HEK293 (cell line): Measurements from ENCODE around the gene TMEM243.

ENCODE experiments used
- CTCF ChIA-PET: fragments of 350-600 bp; formaldehyde crosslinking; extraction: SDS; loops from one replicate; lab custom pipeline; 2021; ENCODE audit warnings: antibody characterized with exemption; lab: Yijun Ruan, JAX
- POLR2A ChIA-PET: fragments of 300-600 bp; formaldehyde crosslinking; extraction: SDS; loops from one replicate; lab custom pipeline; 2020; ENCODE audit warnings: antibody characterized with exemption, inconsistent platforms; lab: Yijun Ruan, JAX
- H3K27ac ChIP-seq: fragments of 200-500 bp; sonication (Bioruptor generic); 2 replicates; pipeline ENCODE4 v1.5.1; 2014; ENCODE audit warnings: low read depth, low read length, control low read depth, inconsistent platforms; ENCODE audit errors: extremely low read depth
- H3K36me3 ChIP-seq, 2 experiments: fragments of 200-500 bp in 1 of 2; sonication (Bioruptor generic) in 1 of 2; 1 replicate in 1 of 2; 2 replicates in 1 of 2; pipeline ENCODE4 v1.5.1; 2014 to 2017; ENCODE audit warnings: inconsistent platforms in 2 of 2, low read length in 2 of 2; ENCODE audit not compliant: control insufficient read depth in 2 of 2, insufficient read depth in 1 of 2
- H3K4me1 ChIP-seq: fragments of 200-500 bp; sonication (Bioruptor generic); 2 replicates; pipeline ENCODE4 v1.5.1; 2014; ENCODE audit warnings: mild to moderate bottlenecking, low read length, inconsistent platforms; ENCODE audit not compliant: control insufficient read depth, insufficient read depth
- H3K4me3 ChIP-seq: 2 replicates; pipeline ENCODE4 v1.5.1; 2011; ENCODE audit warnings: low read depth, mild to moderate bottlenecking, control low read depth, low read length, moderate library complexity
- H3K9me3 ChIP-seq: fragments of 200-500 bp; sonication (Bioruptor generic); 2 replicates; pipeline ENCODE4 v1.5.1; 2014; ENCODE audit warnings: low read depth, low read length, inconsistent platforms; ENCODE audit not compliant: control insufficient read depth, insufficient read depth
- ATF2 ChIP-seq: fragments of 450-650 bp; formaldehyde crosslinking; IDR thresholded peaks from 2 replicates; pipeline ENCODE4 v1.5.1; 2016; ENCODE audit warnings: missing biosample characterization, missing genetic modification characterization, low read depth
- BCL11A ChIP-seq: fragments of 450-650 bp; formaldehyde crosslinking; IDR thresholded peaks from 2 replicates; pipeline ENCODE4 v1.5.1; 2016; ENCODE audit warnings: low read depth, missing biosample characterization, missing genetic modification characterization
- GLIS1 ChIP-seq: fragments of 450-650 bp; formaldehyde crosslinking; IDR thresholded peaks from 2 replicates; pipeline ENCODE4 v1.5.1; 2016; ENCODE audit warnings: missing biosample characterization, missing genetic modification characterization
- GLIS2 ChIP-seq: fragments of 450-650 bp; formaldehyde crosslinking; IDR thresholded peaks from 2 replicates; pipeline ENCODE4 v1.5.1; 2016; ENCODE audit warnings: missing biosample characterization, missing genetic modification characterization
- KLF8 ChIP-seq: fragments of 450-650 bp; formaldehyde crosslinking; IDR thresholded peaks from 2 replicates; pipeline ENCODE4 v1.5.1; 2016; ENCODE audit warnings: missing biosample characterization, missing genetic modification characterization
- PATZ1 ChIP-seq: fragments of 450-650 bp; formaldehyde crosslinking; IDR thresholded peaks from 2 replicates; pipeline ENCODE4 v1.5.1; 2016; ENCODE audit warnings: missing biosample characterization, missing genetic modification characterization
- PRDM2 ChIP-seq: fragments of 450-650 bp; formaldehyde crosslinking; IDR thresholded peaks from 2 replicates; pipeline ENCODE4 v1.5.1; 2016; ENCODE audit warnings: missing biosample characterization, missing genetic modification characterization, borderline replicate concordance
- SCRT1 ChIP-seq: fragments of 450-650 bp; formaldehyde crosslinking; IDR thresholded peaks from 2 replicates; pipeline ENCODE4 v1.5.1; 2016; ENCODE audit warnings: missing biosample characterization, missing genetic modification characterization, borderline replicate concordance
- SP2 ChIP-seq: fragments of 450-650 bp; formaldehyde crosslinking; IDR thresholded peaks from 2 replicates; pipeline ENCODE4 v1.5.1; 2016; ENCODE audit warnings: missing biosample characterization, missing genetic modification characterization
- ZBTB1 ChIP-seq: fragments of 450-650 bp; formaldehyde crosslinking; IDR thresholded peaks from 2 replicates; pipeline ENCODE4 v1.5.1; 2016; ENCODE audit warnings: missing biosample characterization, missing genetic modification characterization
- ZBTB49 ChIP-seq: fragments of 450-650 bp; formaldehyde crosslinking; IDR thresholded peaks from 2 replicates; pipeline ENCODE4 v1.5.1; 2016; ENCODE audit warnings: missing biosample characterization, missing genetic modification characterization, low read depth
- ZFP3 ChIP-seq: fragments of 450-650 bp; formaldehyde crosslinking; IDR thresholded peaks from 2 replicates; pipeline ENCODE4 v1.5.1; 2016; ENCODE audit warnings: low read depth, missing biosample characterization, missing genetic modification characterization
- ZIC2 ChIP-seq: fragments of 450-650 bp; formaldehyde crosslinking; IDR thresholded peaks from 2 replicates; pipeline ENCODE4 v1.5.1; 2016; ENCODE audit warnings: missing biosample characterization, missing genetic modification characterization
- ZNF112 ChIP-seq: fragments of 450-650 bp; formaldehyde crosslinking; IDR thresholded peaks from 2 replicates; pipeline ENCODE4 v1.5.0; 2017; ENCODE audit warnings: missing biosample characterization, missing genetic modification characterization
- ZNF157 ChIP-seq: fragments of 450-650 bp; formaldehyde crosslinking; IDR thresholded peaks from 2 replicates; pipeline ENCODE4 v1.5.1; 2016; ENCODE audit warnings: missing biosample characterization, missing genetic modification characterization
- ZNF169 ChIP-seq: fragments of 450-650 bp; formaldehyde crosslinking; IDR thresholded peaks from 2 replicates; pipeline ENCODE4 v1.5.1; 2016; ENCODE audit warnings: missing biosample characterization, missing genetic modification characterization
- ZNF248 ChIP-seq: fragments of 450-650 bp; formaldehyde crosslinking; IDR thresholded peaks from 2 replicates; pipeline ENCODE4 v1.5.1; 2017; ENCODE audit warnings: missing biosample characterization, missing genetic modification characterization
- ZNF292 ChIP-seq: fragments of 450-650 bp; formaldehyde crosslinking; IDR thresholded peaks from 2 replicates; pipeline ENCODE4 v1.5.1; 2016; ENCODE audit warnings: low read depth, missing biosample characterization, missing genetic modification characterization, borderline replicate concordance
- ZNF48 ChIP-seq: fragments of 450-650 bp; formaldehyde crosslinking; IDR thresholded peaks from 2 replicates; pipeline ENCODE4 v1.5.1; 2016; ENCODE audit warnings: missing biosample characterization, missing genetic modification characterization
- ZNF624 ChIP-seq: fragments of 450-650 bp; formaldehyde crosslinking; IDR thresholded peaks from 2 replicates; pipeline ENCODE4 v1.5.1; 2017; ENCODE audit warnings: missing biosample characterization, missing genetic modification characterization
- ZNF677 ChIP-seq: fragments of 450-650 bp; IDR thresholded peaks from 2 replicates; pipeline ENCODE4 v1.5.0; 2018; ENCODE audit warnings: missing biosample characterization, mild to moderate bottlenecking, missing genetic modification characterization, moderate library complexity
- ZNF776 ChIP-seq: fragments of 450-650 bp; formaldehyde crosslinking; IDR thresholded peaks from 2 replicates; pipeline ENCODE4 v1.5.0; 2017; ENCODE audit warnings: missing biosample characterization, missing genetic modification characterization, borderline replicate concordance
- ZSCAN16 ChIP-seq: fragments of 450-650 bp; formaldehyde crosslinking; IDR thresholded peaks from 2 replicates; pipeline ENCODE4 v1.5.1; 2016; ENCODE audit warnings: missing biosample characterization, missing genetic modification characterization
- ZSCAN18 ChIP-seq: fragments of 450-650 bp; formaldehyde crosslinking; IDR thresholded peaks from 2 replicates; pipeline ENCODE4 v1.5.1; 2016; ENCODE audit warnings: missing biosample characterization, missing genetic modification characterization

TMEM243 gene

GRCh38 chr7:87231711-87232110 is 12.2 kb upstream of the TMEM243 start:
- no peak overlapping the region for H3K4me3 ChIP-seq
- no peak overlapping the region for H3K27ac ChIP-seq
- no peaks in the 10 kb centered on the region for H3K36me3 ChIP-seq
- POLR2A ChIA-PET = interaction anchor here (1.3 kb wide), 1 partner anchor 11 kb away, joined by 3 read pairs; no protein-coding TSS in a partner anchor
- CTCF ChIA-PET = no interaction called here
- H3K4me1 ChIP-seq = no peaks in the 10 kb centered on the region
- TF ChIP-seq ZNF169 = no peak
- TF ChIP-seq SCRT1 (tag by site-specific recombination) = no peak
- TF ChIP-seq BCL11A (tag by site-specific recombination) = no peak
- no peak for TF ChIP-seq SP2
- no peak for TF ChIP-seq ZNF112 (tag by site-specific recombination)
- no peak for TF ChIP-seq ZNF624 (tag by site-specific recombination)
- no peak for TF ChIP-seq ZNF292 (tag by site-specific recombination)
- TF ChIP-seq ZSCAN18 (tag by site-specific recombination) = no peak
- TF ChIP-seq PRDM2 (tag by site-specific recombination) = no peak
- no peak for TF ChIP-seq GLIS2 (tag by site-specific recombination)
- no peak for TF ChIP-seq GLIS1 (tag by site-specific recombination)
- no peak for TF ChIP-seq ZNF248 (tag by site-specific recombination)
- no peak for TF ChIP-seq KLF8
- no peak for TF ChIP-seq ZBTB49 (tag by site-specific recombination)
- TF ChIP-seq ZNF776 (tag by site-specific recombination) = no peak
- TF ChIP-seq ZIC2 (tag by site-specific recombination) = no peak
- no peak for TF ChIP-seq ZFP3 (tag by site-specific recombination)
- H3K9me3 ChIP-seq = no peaks in the 10 kb centered on the region

- H3K4me1 ChIP-seq = no peaks in the 10 kb centered on the region
- no peak overlapping the region for H3K27ac ChIP-seq
- H3K36me3 ChIP-seq = no peaks in the 10 kb centered on the region
- H3K9me3 ChIP-seq = no peaks in the 10 kb centered on the region
- ChIA-PET POLR2A (interaction anchor here (1.3 kb wide), 2 partner anchors 11 to 12 kb away, joined by 3 to 5 read pairs; partner anchors contain the start of gene TMEM243), CTCF (no interaction called here)
- H3K4me3 ChIP-seq = no peak overlapping the region
- no peak for TF ChIP-seq ZBTB1 (tag by site-specific recombination)
- no peak for TF ChIP-seq ZNF677
- no peak for TF ChIP-seq ZNF48 (tag by site-specific recombination)
- no peak for TF ChIP-seq ATF2 (tag by site-specific recombination)
- no peak for TF ChIP-seq ZSCAN16
- no peak for TF ChIP-seq PATZ1 (tag by site-specific recombination)
- no peak for TF ChIP-seq ZNF157 (tag by site-specific recombination)
Measured at GRCh38 chr7:87231258-87231657, 11.7 kb upstream of the TMEM243 start.
